ENCODE data around the gene PAK5.
"Not testable (repeated sequence)": the region's sequence is repeated elsewhere in the genome, so short reads cannot be mapped to it uniquely, and the experiment has no call there.

The PAK5 gene

GRCh38 chr20:9672981-9673380 lies 165.9 kb downstream of the PAK5 start:
- no peak for DNase-seq

GRCh38 chr20:9672027-9672426 lies 166.8 kb downstream of the PAK5 start:
- DNase-seq = no peak

- DNase-seq = no peak
Measured at GRCh38 chr20:9668381-9668780, 170.5 kb downstream of the PAK5 start.

GRCh38 chr20:9663423-9663822 lies 175.5 kb downstream of the PAK5 start:
- no peak for DNase-seq

DNA sequence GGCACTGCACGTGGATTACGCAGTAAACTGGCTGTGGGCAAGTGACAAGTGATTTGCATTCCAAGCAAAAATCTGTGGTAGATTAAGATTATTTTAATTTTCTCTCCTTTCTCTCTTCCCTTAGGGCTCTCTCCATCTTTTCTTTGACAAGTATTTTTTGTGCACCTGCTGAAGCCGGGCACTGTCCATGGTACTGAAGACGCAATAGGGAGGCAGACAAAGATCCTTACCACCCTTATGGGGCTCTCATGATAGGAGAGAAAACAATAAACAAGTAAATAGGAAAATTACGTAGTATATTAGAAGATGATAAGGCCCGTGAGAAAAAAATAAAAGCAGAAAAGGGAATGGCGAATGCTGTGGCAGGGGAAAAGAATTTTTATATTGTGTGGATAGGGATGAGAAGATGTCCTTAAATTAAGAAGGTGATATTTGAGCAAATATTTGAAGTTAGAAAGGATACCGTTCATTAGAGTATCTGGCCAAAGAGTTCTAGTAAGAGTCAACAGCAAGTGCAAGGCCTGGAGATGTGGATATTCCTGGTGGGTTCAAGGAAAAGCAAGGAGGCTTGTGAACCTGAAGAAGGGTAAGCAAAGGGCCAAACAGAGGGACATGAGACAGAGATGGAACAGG lies 178.5 kb downstream of the PAK5 start:
- DNase-seq = no peak

DNA sequence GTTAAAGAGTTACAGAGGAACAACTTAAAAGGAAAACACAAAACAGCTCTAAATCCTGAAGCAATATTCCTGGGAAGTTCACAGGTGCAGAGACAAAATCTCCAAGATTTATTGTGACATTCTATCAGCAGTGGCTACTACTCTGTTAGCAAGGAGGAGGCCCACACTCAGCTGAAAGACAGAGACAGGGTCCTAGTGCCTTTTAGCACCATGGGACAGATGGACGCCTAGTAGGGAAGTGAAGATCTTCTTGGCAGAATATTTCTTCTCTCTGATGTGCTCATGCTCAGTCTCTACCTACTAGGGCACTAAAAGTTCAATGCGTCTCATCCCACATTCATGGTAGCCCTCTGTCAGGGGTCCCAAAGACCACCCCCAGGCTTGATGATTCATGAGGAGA lies 191.1 kb downstream of the PAK5 start:
- DNase-seq = no peak

GRCh38 chr20:9646375-9646774 lies 192.5 kb downstream of the PAK5 start:
- no peak for DNase-seq

GRCh38 chr20:9642882-9643281 lies 196.0 kb downstream of the PAK5 start:
- DNase-seq = no peak

DNA sequence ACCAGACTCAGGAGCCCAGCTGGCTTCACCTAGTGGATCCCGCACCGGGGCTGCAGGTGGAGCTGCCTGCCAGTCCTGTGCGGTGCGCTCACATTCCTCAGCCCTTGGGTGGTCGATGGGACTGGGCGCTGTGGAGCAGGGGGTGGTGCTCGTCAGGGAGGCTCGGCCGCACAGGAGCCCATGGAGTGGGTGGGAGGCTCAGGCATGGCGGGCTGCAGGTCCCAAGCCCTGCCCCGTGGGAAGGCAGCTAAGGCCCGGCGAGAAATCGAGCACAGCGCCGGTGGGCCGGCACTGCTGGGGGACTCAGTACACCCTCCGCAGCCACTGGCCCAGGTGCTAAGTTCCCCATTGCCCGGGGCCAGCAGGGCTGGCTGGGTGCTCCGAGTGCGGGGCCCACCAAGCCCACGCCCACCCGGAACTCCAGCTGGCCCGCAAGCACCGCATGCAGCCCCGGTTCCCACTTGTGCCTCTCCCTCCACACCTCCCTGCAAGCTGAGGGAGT lies 197.3 kb downstream of the PAK5 start:
- DNase-seq = not testable (repeated sequence)

GRCh38 chr20:9637889-9638288 lies 201.0 kb downstream of the PAK5 start:
- no peak for DNase-seq

DNA sequence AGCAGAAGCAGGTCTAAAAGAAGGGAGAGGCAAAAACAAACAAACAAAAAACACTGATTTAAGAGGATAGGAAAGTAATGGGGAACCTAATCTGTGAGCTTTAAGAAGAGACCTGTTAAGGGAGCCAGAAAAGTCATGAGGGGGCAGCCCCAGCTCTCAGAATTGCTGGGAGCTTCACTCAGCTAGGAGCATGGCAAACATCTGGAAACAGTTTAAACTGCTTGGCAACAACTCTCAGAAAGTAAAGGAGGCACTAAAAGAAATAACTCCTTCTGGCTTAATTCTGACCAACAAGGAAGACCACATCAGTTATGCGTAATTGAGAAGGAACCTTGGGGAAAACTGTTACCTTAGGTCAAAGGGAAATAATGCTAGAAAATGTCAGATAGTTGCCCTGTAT lies 203.1 kb downstream of the PAK5 start:
- no peak for DNase-seq

GRCh38 chr20:9634327-9634726 lies 204.5 kb downstream of the PAK5 start:
- no peak for DNase-seq

GRCh38 chr20:9632991-9633390 lies 205.9 kb downstream of the PAK5 start:
- no peak for DNase-seq

GRCh38 chr20:9632265-9632664 lies 206.6 kb downstream of the PAK5 start:
- DNase-seq = no peak

GRCh38 chr20:9630554-9630953 lies 208.3 kb downstream of the PAK5 start:
- DNase-seq = no peak

DNA sequence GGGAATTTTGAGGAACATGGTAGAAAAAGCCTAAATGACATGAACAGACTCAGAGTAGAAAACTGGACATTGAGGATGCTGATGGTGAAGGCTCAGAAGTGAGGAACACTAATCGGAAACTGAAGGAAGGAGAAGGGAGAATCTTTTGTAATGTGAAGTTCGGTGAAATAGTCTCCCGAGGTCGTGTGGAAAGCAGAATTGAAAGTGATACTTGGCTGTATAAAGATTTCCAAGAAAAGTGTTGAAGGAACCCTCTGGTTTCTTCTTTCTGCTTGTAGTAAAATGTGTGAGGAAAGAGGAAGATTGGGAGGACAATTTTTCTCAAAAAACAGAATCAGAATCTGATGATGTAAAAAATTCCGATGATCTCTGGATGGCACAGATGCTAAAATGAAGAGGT lies 209.0 kb downstream of the PAK5 start:
- DNase-seq = no peak

DNA sequence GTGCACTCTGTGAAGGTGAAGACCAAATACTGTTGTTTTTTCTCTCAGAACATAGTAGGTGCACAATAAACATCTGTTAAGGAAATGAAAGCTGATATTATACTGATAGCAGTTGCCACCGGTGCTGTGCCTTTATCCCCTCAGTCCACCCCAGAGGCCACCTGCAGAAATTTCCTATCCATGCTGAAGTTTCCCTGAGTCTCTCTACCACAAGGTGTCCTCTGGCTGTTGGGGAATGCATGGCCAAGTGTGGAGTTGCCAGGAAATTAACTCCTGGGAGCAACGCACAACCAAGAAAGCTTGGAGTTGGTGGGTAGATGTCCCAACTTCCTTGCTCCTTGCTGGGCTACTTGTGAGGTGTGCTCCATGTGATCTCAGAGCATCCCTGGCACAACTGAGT lies 210.3 kb downstream of the PAK5 start:
- DNase-seq = no peak

DNA sequence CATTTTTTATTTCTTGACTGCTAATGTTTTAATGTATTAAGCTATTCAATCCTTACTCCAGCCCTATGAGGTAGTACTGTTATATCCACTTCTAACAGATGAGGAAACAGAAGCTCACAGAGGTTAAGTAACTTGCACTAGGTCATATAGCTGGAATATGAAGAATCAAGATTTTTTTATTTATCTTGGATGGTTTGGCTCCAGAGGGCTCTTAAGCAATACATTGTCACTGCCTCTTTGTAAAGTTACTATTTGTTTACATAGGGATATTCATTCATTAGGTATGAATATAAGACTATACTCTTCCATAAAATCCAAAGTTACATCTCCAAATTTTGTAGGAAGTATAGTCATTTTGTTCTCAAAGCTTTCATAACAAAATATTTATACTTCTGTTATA lies 210.7 kb downstream of the PAK5 start:
- DNase-seq = no peak

DNA sequence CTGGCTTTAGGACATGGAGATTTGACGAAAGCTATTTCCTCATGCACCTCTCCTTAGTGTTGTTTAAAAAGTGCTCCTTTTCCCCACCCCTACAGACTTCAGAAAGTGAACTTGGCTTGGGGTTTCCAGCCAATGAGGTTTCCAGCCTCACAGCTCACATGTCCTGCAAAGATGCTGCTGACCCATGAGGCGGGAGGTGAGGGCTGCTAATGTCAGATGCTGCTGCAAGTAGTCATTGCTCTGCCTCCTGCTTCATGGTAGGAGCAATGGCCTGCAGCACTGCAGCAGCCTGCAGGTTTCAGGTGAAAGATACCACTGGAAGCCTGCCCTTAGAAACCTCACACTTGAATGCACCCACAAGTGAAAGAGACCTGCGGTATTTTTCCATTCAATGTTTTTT lies 211.7 kb downstream of the PAK5 start:
- DNase-seq = no peak

DNA sequence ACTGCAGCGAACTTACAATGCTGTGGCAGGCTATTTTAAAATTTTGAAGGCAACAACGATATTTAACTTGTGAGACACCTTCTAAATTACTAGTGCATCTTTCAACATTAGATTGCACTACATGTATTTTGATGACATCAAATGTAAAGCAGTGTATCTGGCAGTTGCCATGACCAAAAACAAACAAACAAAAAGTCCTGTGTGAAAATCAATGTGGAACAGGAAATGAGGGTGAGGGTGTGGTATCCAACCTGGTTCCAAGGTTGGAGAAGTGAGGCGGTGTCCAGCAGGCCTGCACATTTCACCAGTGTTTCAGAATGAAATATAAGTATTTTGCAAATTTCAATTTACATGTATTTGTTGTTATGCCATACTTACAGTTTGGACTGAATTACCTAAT lies 212.5 kb downstream of the PAK5 start:
- no peak for DNase-seq

DNA sequence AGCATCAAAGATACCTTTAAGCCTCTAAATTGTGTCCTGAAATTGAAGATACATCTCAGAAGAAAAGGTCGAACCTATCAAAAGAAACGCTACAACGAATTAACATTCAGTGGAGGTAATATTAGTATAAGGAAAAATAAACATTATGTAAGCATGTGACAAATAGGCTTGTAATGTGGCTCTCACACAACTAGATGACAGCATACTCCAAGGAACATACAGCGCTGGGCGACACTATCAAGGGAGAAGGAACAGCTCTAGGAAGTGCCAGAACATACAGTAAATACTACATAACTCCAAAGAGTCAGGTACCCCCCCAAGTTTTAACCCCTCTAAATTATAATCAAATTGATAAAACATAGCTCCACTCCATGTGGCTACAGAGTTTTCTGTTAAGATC lies 220.9 kb downstream of the PAK5 start:
- peak; percentile 79 for DNase-seq

DNA sequence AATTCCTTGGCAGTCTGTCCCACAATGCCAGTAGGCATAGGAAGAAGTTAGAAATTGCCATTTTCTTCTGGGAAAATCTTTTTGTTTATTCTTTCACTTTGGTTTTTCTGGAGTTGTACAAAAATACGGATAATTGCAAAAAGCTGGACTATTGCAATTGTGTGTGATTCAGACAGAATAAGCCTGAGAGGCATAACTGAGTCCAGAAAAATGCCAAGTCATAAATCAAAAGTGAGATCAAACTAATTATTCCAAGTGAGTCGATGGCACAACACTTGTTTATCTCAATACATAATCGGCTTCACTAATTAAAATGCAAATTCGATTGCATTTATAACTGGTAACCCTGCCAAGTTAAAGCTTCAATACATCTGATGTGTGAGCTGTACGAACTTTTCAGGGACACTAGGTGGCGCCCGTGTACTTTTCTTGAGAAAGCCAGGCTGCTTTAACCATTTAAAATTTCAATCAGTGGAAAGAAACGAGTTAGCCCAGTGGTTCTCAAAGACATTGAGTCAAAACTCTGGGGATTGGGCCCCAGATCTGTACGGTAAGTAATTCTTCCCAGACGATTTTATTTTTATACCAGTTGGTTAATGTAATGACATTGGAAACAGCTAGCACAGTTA lies 221.9 kb downstream of the PAK5 start:
- DNase-seq = peak; percentile 81

GRCh38 chr20:9616455-9616805 lies 222.4 kb downstream of the PAK5 start:
- no peak for DNase-seq

GRCh38 chr20:9615766-9616454 lies 223.0 kb downstream of the PAK5 start:
- DNase-seq = peak; percentile 26

Data from NCI-H2171 (cell line).